Measurements from ENCODE around the gene IGBP1.

IGBP1 gene

DNA sequence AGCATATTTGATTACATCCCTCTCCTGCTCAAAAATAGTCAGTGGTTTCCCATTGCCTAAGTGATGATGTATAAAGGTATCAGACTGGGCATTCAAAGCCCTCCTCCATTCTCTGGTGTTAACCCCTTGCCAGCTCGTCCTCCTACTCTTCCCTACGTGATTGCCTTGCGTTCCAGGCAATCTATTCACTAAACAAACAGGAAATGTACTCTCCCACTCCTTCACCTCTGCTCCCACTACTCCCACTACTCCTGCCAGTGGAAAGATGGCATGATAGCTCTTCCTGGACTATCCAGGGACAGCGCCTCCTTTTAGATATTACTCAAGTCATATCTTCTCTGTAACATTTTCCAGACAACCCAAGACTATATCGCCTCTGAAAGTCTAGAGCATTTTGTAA is 49.8 kb downstream of the IGBP1 start:
- TF ChIP-seq, protein P1, sequence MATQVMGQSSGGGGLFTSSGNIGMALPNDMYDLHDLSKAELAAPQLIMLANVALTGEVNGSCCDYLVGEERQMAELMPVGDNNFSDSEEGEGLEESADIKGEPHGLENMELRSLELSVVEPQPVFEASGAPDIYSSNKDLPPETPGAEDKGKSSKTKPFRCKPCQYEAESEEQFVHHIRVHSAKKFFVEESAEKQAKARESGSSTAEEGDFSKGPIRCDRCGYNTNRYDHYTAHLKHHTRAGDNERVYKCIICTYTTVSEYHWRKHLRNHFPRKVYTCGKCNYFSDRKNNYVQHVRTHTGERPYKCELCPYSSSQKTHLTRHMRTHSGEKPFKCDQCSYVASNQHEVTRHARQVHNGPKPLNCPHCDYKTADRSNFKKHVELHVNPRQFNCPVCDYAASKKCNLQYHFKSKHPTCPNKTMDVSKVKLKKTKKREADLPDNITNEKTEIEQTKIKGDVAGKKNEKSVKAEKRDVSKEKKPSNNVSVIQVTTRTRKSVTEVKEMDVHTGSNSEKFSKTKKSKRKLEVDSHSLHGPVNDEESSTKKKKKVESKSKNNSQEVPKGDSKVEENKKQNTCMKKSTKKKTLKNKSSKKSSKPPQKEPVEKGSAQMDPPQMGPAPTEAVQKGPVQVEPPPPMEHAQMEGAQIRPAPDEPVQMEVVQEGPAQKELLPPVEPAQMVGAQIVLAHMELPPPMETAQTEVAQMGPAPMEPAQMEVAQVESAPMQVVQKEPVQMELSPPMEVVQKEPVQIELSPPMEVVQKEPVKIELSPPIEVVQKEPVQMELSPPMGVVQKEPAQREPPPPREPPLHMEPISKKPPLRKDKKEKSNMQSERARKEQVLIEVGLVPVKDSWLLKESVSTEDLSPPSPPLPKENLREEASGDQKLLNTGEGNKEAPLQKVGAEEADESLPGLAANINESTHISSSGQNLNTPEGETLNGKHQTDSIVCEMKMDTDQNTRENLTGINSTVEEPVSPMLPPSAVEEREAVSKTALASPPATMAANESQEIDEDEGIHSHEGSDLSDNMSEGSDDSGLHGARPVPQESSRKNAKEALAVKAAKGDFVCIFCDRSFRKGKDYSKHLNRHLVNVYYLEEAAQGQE (IDR thresholded peaks at IDR 0.05; ENCODE audit: insufficient read depth in 1 of 2, low read depth in 2 of 2, low read length in 2 of 2) = no peak

DNA sequence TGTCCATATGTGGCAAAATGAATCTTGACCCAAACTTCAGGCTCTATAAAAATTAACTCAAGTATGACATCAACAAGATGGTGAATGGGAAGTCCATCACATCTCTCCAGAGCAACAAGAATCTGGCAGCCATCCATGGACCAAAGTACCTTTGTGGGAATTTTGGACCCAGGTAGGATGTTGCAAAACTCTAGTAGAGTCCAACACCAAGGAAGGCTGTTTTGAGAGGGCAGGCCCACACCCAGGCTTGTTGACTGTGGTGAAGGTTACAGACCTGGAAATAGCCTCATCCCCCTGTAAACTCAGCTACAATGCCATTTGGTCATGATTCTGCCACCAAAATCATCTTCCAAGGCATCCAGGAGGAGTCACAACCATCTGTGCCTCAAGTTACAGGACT is 57.0 kb downstream of the IGBP1 start:
- TF ChIP-seq FOXP2 (optimal IDR thresholded peaks at IDR 0.05; ENCODE audit: borderline replicate concordance, extremely low read depth, extremely low read length, insufficient read depth) (no peak), TAF1 (IDR thresholded peaks at IDR 0.05; ENCODE audit: borderline replicate concordance, insufficient read depth, low read length) (no peak), POLR2AphosphoS5 (IDR thresholded peaks at IDR 0.05; ENCODE audit: low read depth, low read length) (no peak), SIN3A (IDR thresholded peaks at IDR 0.05; ENCODE audit: borderline replicate concordance, insufficient read depth, low read length) (no peak)
- TF ChIP-seq, protein P1 (IDR thresholded peaks at IDR 0.05; ENCODE audit: insufficient read depth in 1 of 2, low read depth in 2 of 2, low read length in 2 of 2) = no peak

DNA sequence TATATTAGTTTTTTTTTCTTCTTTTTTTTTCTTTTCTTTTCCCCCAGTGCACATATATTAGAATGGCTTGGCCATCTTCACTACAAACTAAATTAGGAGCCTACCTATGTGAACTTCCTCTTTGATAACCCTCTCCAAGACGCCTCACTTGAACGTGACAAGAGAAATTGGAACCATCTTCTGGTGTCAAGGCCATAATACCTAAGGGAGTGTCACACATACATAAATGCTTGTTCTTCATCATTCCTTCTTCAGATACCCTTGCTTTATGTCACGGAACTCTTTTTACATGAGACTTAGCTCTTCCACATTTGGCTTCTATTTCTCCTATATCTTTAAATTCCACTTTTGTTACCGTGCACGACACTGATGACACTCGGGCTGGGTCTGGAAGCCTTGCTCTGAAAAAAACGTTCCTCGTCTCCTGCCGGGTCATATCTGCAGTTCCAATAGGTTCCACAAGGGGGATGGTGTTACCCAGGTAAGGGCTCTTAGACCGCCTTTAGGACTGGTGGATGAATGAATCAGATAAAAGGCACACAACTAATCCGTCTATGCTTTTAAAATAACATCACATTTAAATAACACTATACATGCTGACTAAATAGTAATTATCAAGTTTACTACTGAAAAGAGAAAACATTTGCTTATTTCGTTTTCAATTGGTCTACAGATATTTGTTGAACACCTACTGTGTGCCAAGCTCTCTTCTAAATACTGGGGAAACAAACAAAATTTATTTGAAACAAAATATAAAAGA is 63.9 kb downstream of the IGBP1 start:
- TF ChIP-seq TAF1 (IDR thresholded peaks at IDR 0.05; ENCODE audit: borderline replicate concordance, insufficient read depth, low read length) = no peak
- no peak for TF ChIP-seq POLR2AphosphoS5 (IDR thresholded peaks at IDR 0.05; ENCODE audit: low read depth, low read length)
- TF ChIP-seq SIN3A (IDR thresholded peaks at IDR 0.05; ENCODE audit: borderline replicate concordance, insufficient read depth, low read length) = no peak
- TF ChIP-seq, protein P1 (IDR thresholded peaks at IDR 0.05; ENCODE audit: insufficient read depth in 1 of 2, low read depth in 2 of 2, low read length in 2 of 2) = no peak
- no peak for TF ChIP-seq FOXP2 (optimal IDR thresholded peaks at IDR 0.05; ENCODE audit: borderline replicate concordance, extremely low read depth, extremely low read length, insufficient read depth)

DNA sequence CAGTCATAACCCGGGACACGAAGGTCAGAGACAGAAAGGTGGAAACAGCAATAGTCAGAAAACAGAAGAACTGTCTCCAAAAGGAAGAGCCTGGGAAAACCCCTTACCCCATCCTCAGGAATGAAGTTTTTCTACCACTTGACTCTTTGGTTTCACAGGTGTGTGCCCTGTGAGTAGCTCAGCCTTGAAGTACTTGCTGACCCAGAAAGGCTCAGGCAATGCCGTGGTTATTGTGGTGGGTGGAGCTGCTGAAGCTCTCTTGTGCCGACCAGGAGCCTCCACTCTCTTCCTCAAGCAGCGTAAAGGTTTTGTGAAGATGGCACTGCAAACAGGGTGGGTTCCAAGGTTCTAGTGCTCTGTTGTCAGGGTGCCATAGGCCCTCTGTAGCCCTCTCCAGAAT is 68.5 kb downstream of the IGBP1 start:
- TF ChIP-seq TAF1 (IDR thresholded peaks at IDR 0.05; ENCODE audit: borderline replicate concordance, insufficient read depth, low read length) (no peak), FOXP2 (optimal IDR thresholded peaks at IDR 0.05; ENCODE audit: borderline replicate concordance, extremely low read depth, extremely low read length, insufficient read depth) (no peak), SIN3A (IDR thresholded peaks at IDR 0.05; ENCODE audit: borderline replicate concordance, insufficient read depth, low read length) (no peak), POLR2AphosphoS5 (IDR thresholded peaks at IDR 0.05; ENCODE audit: low read depth, low read length) (no peak)
- TF ChIP-seq, protein P1 (IDR thresholded peaks at IDR 0.05; ENCODE audit: insufficient read depth in 1 of 2, low read depth in 2 of 2, low read length in 2 of 2) = no peak

DNA sequence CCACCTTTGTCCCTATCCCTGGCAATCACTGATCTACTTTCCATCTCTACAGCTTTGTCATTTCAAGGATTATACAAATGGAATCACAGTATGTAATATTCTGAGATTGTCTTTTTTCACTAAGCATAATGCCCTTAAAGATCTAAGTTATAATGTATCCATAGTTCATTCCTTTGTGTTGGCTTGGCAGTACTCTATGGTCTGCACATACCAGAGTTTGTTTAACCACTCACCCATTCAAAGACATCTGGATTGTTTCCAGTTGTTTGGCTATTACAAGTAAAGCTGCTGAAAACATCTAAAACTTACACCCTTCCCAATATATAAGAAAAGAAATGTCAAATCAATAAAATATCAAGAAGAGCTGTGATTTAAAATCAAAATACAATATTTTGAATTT is 75.2 kb downstream of the IGBP1 start:
- TF ChIP-seq POLR2AphosphoS5 (IDR thresholded peaks at IDR 0.05; ENCODE audit: low read depth, low read length) (no peak), TAF1 (IDR thresholded peaks at IDR 0.05; ENCODE audit: borderline replicate concordance, insufficient read depth, low read length) (no peak), SIN3A (IDR thresholded peaks at IDR 0.05; ENCODE audit: borderline replicate concordance, insufficient read depth, low read length) (no peak), FOXP2 (optimal IDR thresholded peaks at IDR 0.05; ENCODE audit: borderline replicate concordance, extremely low read depth, extremely low read length, insufficient read depth) (no peak)
- TF ChIP-seq, protein P1 (IDR thresholded peaks at IDR 0.05; ENCODE audit: insufficient read depth in 1 of 2, low read depth in 2 of 2, low read length in 2 of 2) = no peak
